A549 treated with CpdA at 1 μM for 4 hours (cell line): Measurements from ENCODE around the gene C1QTNF5. TPM values are rescaled to one million over a fixed set of nuclear protein-coding genes. Genes with fewer than 3 reads are reported as not detected.

Source experiments
- total RNA-seq: library from RNA; stranded (reverse); fragments of 200-300 nt; extraction: Qiagen RNA extraction; gene quantifications from 5 replicates; pipeline ENCODE4 v1.2.3, GENCODE V29; 2022; ENCODE audit warnings: low read depth

C1QTNF5 gene, protein sequence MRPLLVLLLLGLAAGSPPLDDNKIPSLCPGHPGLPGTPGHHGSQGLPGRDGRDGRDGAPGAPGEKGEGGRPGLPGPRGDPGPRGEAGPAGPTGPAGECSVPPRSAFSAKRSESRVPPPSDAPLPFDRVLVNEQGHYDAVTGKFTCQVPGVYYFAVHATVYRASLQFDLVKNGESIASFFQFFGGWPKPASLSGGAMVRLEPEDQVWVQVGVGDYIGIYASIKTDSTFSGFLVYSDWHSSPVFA
- total RNA-seq, result not detected in 5 replicates

DNA sequence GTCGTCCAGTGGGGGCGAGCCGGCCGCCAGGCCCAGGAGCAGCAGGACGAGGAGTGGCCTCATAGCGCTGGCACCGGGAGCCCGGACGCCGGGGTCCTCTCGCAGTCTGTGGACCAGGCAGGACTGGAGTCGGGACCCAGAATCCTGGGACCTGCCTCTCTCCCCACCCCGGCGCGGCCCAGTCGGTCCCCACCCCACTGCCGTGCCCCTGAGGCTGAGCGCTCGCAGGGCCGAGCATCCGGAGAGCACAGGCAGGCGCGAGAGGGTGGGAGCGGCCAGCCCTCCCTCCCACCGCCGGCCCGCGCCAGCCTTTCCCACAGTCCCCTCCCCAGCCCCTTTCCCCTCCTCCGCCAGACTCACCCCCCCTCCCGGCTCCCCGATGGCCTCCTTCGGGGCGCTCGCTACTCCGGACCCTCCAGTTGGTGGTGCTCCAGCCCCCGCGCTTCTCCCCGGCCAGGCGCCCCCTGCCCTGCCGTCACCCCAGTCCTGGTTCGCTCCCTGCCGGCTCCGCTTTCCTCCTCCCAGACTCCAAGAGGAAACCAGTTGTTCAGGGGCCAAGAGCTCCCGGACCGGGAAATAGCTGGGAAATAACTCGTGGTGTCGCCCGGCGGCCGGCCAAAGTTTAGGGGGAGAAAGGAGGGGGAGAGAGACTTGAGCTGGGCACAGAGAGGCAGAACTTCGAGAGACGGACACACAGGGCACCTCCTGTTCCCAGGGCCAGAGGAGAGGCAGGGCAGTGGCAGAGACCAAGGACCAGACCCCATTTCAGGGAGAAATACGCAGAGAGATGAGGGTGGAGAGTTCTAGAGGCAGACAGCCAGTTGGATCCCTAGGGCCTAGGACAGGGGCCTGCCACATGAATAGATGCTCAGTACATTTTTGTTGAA, at the start of gene C1QTNF5:
TSS of gene C1QTNF5 (minus strand) at position 549 of the 887 bp plus-strand sequence. CDS start at position 63, 486 bp downstream.

GRCh38 chr11:119381181-119381988, 40.7 kb upstream of the C1QTNF5 start, which contains the start of gene USP2:
USP2 (minus strand) TSS chr11:119381690; CDS start chr11:119373480, 8,210 bp downstream.

GRCh38 chr11:119346605-119347004, 5.9 kb upstream of the C1QTNF5 start, which contains the start of gene MFRP:
MFRP (minus strand) TSS chr11:119346705; CDS start chr11:119346513, 192 bp downstream.

GRCh38 chr11:119334174-119334930, 6.3 kb downstream of the C1QTNF5 start, which contains the start of gene RNF26:
RNF26 (plus strand) TSS chr11:119334527; CDS start chr11:119335123, 596 bp downstream.

GRCh38 chr11:119316729-119317591, 23.7 kb downstream of the C1QTNF5 start, which contains the start of gene MCAM:
MCAM (minus strand) TSS chr11:119317130; CDS start chr11:119317101, 29 bp downstream.

Other genes starting within 250 kb of the C1QTNF5 start
- 30.9 to 46.9 TPM (median 43.8 TPM) in 5 replicates for gene DPAGT1, start 239.0 kb downstream of the C1QTNF5 start, total RNA-seq
- 4.2 to 7.6 TPM (median 7.0 TPM) in 5 replicates for gene C2CD2L, start 233.5 kb downstream of the C1QTNF5 start, total RNA-seq
- gene HINFP, start 219.3 kb downstream of the C1QTNF5 start, total RNA-seq, result 9.3 to 13.2 TPM (median 11.9 TPM) in 5 replicates
- gene ABCG4, start 191.8 kb downstream of the C1QTNF5 start, total RNA-seq, result 0.15 to 0.87 TPM (median 0.30 TPM) in 5 replicates
- gene NLRX1, start 172.2 kb downstream of the C1QTNF5 start, total RNA-seq, result 7.7 to 11.4 TPM (median 9.9 TPM) in 5 replicates
- 0.27 to 0.45 TPM (median 0.39 TPM) in 4 of 5 replicates, not detected in the other for gene NHERF4, start 155.4 kb downstream of the C1QTNF5 start, total RNA-seq
- 7.2 to 10.1 TPM (median 8.8 TPM) in 5 replicates for gene CBL, start 134.5 kb downstream of the C1QTNF5 start, total RNA-seq
- 9.5 to 12.7 TPM (median 10.9 TPM) in 5 replicates for gene MCAM, start 23.8 kb downstream of the C1QTNF5 start, total RNA-seq
- gene RNF26, start 6.4 kb downstream of the C1QTNF5 start, total RNA-seq, result 31.5 to 42.8 TPM (median 41.1 TPM) in 5 replicates
- gene MFRP, start 5.8 kb upstream of the C1QTNF5 start, total RNA-seq, result not detected in 5 replicates
- 0.24 to 0.60 TPM (median 0.45 TPM) in 5 replicates for gene USP2, start 40.8 kb upstream of the C1QTNF5 start, total RNA-seq
- 8.3 to 18.2 TPM (median 12.7 TPM) in 5 replicates for gene THY1, start 82.3 kb upstream of the C1QTNF5 start, total RNA-seq